K562 (cell line): ENCODE data around the gene ZNF462.

Experiments used
- JUND ChIP-seq, 2 experiments: IDR thresholded peaks; 2 replicates in 1 of 2; 3 replicates in 1 of 2; pipeline ENCODE4 v1.6.1; 2011; ENCODE audit warnings: borderline replicate concordance in 2 of 2, low read depth in 2 of 2, low read length in 2 of 2, improper control_type of control experiment in 1 of 2, missing biosample characterization in 1 of 2, missing genetic modification characterization in 1 of 2, missing genetic modification reagents in 1 of 2
- TRIM28 ChIP-seq: fragments of 450-650 bp; IDR thresholded peaks from 2 replicates; pipeline ENCODE4 v1.6.1; 2017
- ZNF778 ChIP-seq: fragments of 450-650 bp; formaldehyde crosslinking; IDR thresholded peaks from 2 replicates; pipeline ENCODE4 v1.4.0; 2020; ENCODE audit warnings: mild to moderate bottlenecking, moderate library complexity

DNA sequence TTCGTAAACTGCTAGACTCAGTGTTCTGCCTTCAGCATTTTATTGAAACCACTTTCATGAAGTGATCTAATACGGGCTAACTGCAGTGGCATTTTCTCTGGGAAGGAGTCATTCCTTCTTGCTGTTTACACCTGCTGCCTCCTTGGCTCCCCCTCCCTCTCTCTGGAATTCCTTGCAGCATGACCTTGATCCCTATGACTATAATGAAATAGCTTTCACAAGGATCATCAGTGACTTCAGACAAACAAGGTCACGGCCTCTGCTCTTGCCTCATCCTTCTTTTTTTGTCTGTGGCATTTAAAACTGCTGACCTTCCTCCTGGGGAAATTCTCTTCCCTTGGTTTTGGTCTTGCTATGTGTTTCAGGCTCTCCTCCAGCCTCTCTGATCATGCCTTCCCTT is 90.2 kb downstream of the ZNF462 start:
- no peak for TF ChIP-seq JUND (IDR thresholded peaks at IDR 0.05; ENCODE audit: borderline replicate concordance, low read depth, low read length)
- no peak for TF ChIP-seq JUND (tag; IDR thresholded peaks at IDR 0.05; ENCODE audit: borderline replicate concordance, low read depth, low read length)
- TF ChIP-seq ZNF778 (CRISPR knock-in tag) = no peak
- no peak for TF ChIP-seq TRIM28
